Amniotic epithelial cell (primary cell): ENCODE data around the gene CAP2.
"Not testable (repeated sequence)": the region's sequence is repeated elsewhere in the genome, so short reads cannot be mapped to it uniquely, and the experiment has no call there.

Source experiments
- DNase-seq: peaks from one replicate; pipeline ENCODE4 v3.0.0-alpha.2; 2010; ENCODE audit warnings: low read depth

CAP2 gene

DNA sequence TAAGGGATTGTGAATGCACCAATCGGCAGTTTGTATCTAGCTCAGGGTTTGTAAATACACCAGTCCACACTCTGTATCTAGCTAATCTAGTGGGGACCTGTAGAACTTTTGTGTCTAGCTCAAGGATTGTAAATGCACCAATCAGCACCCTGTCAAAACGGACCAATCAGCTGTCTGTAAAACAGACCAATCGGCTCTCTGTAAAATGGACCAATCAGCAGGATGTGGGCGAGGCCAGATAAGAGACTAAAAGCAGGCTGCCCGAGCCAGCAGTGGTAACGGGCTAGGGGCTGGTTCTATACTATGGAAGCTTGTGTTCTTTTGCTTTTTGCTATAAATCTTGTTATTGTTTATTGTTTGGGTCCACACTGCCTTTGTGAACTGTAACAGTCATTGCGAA lies 187.9 kb downstream of the CAP2 start:
- not testable (repeated sequence) for DNase-seq

DNA sequence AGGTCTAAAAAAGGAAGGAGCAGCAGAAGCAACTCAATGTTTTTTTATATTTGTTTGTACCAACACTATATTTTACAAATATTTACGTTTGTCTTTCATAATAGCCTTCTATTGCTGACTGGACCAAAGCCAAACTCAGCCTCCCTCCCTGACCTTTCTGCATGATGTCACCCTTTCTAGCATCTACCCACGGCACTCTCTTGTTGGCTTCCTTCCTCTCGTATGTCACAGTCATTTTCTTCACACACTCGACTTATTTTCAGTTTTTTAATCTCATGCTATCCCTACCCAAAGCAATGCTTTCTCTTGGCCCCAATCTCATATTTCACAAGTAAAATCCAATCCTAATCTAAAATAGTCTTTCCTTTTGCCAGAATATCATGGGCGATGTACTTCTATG lies 190.4 kb downstream of the CAP2 start:
- peak; percentile 27 for DNase-seq

DNA sequence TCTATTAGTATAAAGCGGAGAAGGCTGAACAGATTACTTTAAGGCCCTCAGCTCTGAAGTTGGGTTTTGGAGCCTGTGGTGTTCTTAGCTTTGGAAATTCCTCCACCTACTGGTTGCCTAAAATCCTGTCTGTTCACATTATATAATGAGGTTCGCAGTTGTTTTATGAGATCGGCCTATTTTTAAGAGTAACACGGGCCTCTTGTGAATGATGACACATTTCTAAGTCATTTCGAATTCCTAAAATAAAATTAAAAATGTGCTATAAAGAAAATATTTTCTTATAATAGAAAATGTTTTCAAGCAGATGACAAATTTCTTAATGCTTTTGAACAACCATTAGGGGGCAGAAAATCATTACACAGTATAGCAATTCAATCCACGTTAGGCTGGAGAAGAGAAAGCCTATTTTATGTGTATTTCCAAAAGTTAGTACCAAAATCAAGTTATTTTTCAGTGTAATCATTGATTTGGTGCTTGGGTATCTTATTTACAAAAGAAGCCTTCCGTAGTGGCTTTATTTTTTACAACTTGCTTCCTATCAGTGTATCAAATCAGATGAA lies 190.9 kb downstream of the CAP2 start:
- peak; percentile 71 for DNase-seq

DNA sequence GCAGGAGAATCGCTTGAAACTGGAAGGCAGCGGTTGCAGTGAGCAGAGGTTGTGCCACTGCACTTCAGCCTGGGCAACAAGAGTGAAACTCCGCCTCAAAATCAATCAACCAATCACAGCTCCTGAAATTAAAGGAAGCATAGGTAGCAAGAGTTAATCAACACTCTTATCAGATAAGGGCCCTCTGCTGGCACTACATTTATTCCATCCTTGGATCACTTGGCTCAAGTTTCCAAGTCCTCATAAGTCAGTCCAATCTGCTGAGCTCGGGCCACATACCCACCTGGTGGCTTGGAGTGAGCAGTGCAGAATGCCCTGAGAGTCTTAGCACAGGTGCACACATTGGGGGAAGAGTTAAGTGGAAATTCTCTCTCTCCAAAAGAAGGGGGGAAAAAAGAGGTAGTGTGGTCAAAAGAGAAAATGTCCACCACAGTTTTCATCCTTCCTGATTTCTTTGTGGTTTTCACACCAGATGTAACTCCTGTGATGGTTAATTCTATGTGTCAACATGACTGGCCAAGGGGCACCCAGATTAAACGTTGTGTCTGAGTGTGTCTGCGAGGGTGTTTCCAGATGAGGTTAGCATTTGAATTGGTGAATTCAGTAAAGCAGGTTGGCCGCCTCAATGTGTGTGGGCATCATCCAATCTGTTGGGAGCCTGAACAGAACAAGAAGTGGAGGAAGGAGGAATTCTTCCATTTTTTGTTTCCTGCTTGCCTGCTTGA lies 192.5 kb downstream of the CAP2 start:
- no peak for DNase-seq

DNA sequence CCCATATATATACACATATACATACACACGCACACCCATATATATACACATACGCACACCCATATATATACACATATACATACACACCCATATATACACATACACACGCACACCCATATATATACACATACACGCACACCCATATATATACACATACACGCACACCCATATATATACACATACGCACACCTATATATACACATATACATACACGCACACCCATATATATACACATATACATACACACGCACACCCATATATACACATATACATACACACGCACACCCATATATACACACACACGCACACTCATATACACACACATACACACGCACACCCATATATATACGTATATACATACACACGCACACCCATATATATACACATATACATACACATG lies 193.2 kb downstream of the CAP2 start:
- DNase-seq = not testable (repeated sequence)

DNA sequence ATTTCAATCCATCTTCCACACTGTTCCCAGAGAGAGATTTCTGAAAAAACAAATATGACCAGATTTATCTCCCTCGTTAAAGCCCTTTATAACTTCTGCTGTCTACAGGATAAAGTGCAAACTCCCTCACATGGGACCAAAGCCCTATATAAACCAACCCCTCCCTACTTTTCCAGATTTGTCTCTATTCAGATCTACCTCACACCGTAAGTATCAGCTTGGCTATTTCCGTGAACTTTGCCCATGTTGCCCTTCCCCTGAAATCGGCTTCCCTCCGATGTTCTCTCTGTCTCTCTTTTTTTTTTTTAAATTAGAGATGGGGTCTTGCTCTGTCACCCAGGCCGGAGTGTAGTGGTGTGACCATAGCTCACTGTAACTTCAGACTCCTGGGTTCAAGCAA lies 194.6 kb downstream of the CAP2 start:
- DNase-seq = no peak

DNA sequence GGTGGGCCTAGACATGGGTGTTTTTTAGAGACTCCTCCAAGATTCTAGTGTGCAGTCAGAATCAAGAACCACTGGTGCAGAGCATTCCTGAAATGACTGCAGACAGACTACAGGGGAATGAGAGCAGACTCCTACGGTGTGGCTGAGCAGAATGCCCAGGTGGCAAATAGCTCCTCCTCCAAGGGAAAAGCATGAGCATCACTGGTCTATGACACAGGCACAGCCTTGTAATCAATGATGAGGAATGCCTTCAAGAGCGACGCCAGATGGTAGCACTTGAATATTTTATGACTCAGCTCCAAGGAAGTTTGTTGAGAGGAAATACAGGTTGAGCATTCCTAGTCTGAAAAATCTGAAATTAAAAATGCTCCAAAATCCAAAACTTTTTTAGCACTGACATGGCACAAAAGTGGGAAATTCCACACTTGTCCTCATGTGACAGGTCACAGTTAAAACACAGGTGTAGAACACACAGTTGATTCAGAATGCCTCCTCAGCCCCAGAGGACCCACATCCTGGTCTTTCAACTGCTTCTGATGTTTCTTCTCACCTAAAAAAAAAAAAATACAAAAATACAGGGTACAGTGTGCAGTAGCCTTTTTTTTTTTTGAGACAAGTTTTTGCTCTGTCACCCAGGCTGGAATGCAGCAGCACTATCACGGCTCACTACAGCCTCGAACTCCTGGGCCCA lies 196.2 kb downstream of the CAP2 start:
- DNase-seq = peak; percentile 64

DNA sequence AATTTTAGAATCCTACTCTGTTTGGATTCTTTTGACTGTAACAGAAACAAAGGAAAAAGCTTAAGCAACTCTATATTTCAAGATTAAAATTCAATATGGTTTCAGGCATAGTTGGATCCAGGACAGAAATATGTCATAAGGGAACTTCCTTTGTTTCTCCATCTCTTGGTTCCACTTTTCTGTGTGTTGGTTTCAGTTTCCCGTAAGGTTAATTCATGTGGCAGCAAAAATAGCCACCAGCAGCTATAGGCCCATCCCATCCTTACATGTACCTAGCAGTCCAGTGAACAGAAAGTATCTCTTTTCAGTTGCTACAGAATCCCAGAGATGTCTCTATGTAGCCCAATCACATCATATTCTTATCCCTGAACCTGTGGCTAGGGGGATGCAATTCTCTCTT lies 197.9 kb downstream of the CAP2 start:
- no peak for DNase-seq

DNA sequence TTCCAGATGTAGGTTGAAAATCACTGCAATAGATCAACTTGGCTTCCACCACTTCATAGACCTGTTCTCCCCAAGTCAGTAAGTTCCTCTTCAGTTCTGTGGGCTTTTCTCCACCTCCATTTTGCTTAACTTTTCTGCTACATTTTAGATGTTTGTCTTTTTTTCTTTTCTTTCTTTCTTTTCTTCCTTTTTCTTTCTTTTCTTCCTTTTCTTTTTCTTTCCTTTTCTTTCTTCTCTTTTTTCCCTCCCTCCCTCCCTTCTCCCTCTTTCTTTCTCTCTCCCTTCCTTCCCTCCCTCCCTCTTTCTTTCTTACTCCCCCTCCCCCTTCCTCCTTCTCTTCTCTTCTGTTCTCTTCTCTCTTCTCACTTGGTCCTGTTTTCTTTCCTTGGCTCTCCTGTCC lies 199.9 kb downstream of the CAP2 start:
- DNase-seq = no peak

DNA sequence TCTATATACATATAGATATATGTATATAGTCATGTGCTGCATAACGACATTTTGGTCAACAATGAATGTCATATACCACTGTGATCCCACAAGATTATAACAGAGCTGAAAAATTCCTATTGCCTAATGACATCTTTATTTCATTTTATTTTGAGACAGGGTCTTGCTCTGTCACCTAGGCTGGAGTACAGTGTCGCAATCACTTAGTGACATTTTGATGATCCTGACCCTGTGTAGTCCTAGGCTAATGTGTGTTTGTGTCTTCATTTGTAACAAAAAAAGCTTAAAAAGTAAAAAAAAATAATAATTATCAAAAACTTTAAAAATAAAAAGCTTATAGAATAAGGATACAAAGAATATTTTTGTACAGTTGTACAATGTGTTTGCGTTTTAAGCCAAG lies 202.7 kb downstream of the CAP2 start:
- no peak for DNase-seq

DNA sequence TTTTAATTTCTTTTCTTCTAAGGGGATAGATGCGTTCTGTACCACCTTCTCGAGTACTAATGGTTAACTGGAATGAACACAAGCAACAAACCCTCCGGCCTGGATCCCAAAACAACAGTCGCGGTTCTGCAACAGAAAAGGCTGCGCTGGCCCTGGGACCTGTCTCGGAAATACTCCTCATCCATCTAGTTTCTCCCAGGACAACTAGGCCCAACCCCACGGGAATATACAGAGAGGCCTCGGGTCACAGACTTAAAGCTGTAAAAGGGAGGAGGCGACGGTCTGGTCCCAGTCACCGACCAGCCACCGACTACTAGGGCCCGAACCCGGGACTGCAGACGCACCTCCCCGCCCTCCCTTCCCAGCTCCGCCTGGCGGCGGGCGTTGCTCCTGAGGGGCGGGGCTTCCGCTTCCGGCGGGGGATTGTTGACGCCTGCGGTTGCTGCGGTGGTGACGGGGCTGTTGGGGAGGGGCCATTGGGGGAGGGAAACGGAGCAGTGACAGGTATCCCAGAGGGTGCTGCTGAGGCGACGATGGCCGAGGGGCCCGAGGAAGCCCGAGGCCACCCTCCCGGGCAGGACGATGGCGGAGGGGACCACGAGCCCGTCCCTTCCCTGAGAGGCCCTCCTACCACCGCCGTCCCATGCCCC lies 206.6 kb downstream of the CAP2 start, which contains the start of gene FAM8A1:
Gene FAM8A1, plus strand, starts transcription at position 426 of the 650 bp plus-strand sequence. Its CDS starts 108 bp downstream, at position 534.
- peak; percentile 80 for DNase-seq

DNA sequence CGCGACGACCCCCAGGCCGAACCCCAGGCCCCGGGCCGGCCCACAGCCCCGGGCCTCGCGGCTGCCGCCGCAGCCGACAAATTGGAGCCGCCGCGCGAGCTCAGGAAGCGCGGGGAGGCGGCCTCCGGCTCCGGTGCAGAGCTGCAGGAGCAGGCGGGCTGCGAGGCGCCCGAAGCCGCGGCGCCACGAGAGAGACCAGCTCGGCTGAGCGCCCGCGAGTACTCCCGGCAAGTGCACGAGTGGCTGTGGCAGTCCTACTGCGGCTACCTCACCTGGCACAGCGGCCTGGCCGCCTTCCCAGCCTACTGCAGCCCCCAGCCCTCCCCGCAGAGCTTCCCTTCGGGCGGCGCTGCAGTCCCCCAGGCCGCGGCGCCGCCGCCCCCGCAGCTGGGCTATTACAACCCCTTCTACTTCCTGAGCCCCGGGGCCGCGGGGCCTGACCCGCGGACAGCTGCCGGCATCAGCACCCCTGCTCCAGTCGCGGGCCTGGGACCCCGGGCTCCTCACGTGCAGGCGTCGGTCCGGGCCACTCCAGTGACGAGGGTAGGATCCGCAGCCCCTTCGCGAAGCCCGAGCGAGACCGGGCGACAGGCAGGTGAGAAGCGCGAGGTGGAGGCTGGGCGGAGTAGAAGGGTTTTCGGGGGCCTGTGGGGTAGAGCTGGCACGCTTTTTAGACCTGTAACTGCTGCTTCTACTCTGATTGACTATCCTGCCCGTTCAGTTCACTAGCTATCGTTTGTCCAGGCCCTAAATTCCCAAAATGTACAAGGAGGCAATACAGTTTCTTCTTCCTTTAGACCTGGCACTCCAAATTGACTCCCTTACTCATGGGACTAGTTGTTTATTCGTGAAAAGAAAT lies 207.4 kb downstream of the CAP2 start:
- DNase-seq = peak; percentile 14

DNA sequence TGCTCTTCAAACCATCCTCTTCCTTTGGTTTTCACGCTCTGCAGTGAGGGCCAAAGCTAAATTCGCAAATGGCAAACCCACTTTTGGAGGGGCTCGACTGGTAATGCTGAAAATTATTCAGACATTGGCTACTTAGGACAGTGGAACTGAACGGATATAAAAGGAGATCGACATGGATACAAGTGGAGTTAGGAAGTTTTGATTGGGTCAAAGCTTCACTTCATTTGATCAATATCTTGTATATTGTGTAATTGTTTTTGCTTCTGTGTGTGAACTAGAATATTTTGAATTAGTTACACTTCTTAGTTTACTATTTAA lies 207.9 kb downstream of the CAP2 start:
- DNase-seq = no peak

DNA sequence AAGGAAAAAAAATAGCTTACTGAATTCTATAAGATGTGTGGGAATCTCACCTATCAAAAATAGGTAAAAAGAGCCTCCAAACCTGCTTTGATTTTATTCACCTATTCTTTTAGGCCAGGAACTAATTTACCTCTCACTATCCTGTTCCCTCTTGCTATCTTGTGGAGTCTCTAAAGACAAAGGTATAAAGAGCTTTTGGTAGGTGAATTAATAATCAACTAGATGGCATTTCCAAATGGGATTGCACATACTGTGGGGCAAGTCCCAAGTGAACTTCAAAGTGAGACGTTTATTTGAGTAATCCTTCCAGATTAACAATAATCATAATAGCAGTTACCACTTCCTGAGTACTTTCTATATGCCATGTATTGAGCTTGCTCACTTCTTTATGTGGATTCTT lies 209.5 kb downstream of the CAP2 start:
- DNase-seq = no peak

DNA sequence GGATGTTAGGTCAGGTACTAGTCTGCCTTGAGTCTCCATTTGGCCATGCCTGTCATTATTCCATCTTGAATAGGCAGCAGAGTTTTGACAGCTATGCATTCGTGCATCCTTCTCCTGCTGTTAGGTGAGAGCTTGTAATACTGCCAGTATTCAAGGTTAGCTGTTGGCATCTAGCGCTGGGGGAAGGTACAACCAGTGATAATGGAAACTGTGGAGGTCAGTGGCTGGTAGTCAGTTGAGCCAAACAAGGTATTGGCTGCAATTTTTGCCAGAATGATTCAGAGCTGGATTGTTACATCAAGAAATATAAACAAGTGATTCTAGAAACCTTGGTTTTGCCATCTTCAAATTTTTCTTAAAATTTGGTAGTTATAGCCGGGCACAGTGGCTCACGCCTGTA lies 213.2 kb downstream of the CAP2 start:
- no peak for DNase-seq
